CD4-positive, alpha-beta T cell (primary cell): ENCODE measurements around the gene OR3A1. TPM values are rescaled to one million over a fixed set of nuclear protein-coding genes. Genes with fewer than 3 reads are reported as not detected.

Source experiments
- ATAC-seq: fragments of 200-7000 bp; cut with Tn5 transposase; one replicate; pipeline ENCODE4 v1.10.0; 2022; ENCODE audit warnings: mild to moderate bottlenecking; ENCODE audit not compliant: poor library complexity
- CTCF ChIA-PET: fragments of 350-600 bp; sonication (Branson Sonifier 250); formaldehyde crosslinking; loops from one replicate; lab custom pipeline; 2021; ENCODE audit warnings: antibody characterized with exemption, inconsistent platforms; lab: Charles Lee
- POLR2A ChIA-PET: fragments of 350-600 bp; sonication (Branson Sonifier 250); formaldehyde crosslinking; loops from one replicate; lab custom pipeline; 2021; ENCODE audit warnings: antibody characterized with exemption, inconsistent platforms; lab: Charles Lee
- DNase-seq, 14 experiments: peaks; one replicate each; pipeline ENCODE4 v3.0.0-alpha.2; 2013 to 2020; ENCODE audit warnings: mixed read lengths in 2 of 14
- H3K27ac ChIP-seq, 2 donors: one replicate each; pipeline versions ENCODE4 v1.5.1 to v1.7.0; 2013; ENCODE audit warnings: low read length in 2 of 2, low read depth in 1 of 2, mild to moderate bottlenecking in 1 of 2
- H3K27me3 ChIP-seq, 2 experiments: 1 replicate in 1 of 2; 2 replicates in 1 of 2; pipeline versions ENCODE4 v1.6.1 to v1.7.0; 2013; ENCODE audit warnings: low read length in 2 of 2, control low read depth in 1 of 2, mild to moderate bottlenecking in 1 of 2, moderate library complexity in 1 of 2; ENCODE audit not compliant: insufficient read depth in 2 of 2, control insufficient read depth in 1 of 2
- H3K36me3 ChIP-seq: one replicate; pipeline ENCODE4 v1.6.1; 2013; ENCODE audit warnings: low read length, control low read depth; ENCODE audit not compliant: insufficient read depth
- H3K4me1 ChIP-seq: one replicate; pipeline ENCODE4 v1.6.1; 2013; ENCODE audit warnings: low read length, control low read depth; ENCODE audit not compliant: insufficient read depth
- H3K4me3 ChIP-seq: one replicate; pipeline ENCODE4 v1.5.1; 2013; ENCODE audit warnings: mild to moderate bottlenecking, low read length, moderate library complexity
- H3K9me3 ChIP-seq, 2 experiments: 1 replicate in 1 of 2; 2 replicates in 1 of 2; pipeline versions ENCODE4 v1.6.1 to v1.7.0; 2013; ENCODE audit warnings: low read length in 2 of 2, mild to moderate bottlenecking in 2 of 2, control low read depth in 1 of 2, moderate library complexity in 1 of 2; ENCODE audit not compliant: control insufficient read depth in 1 of 2, insufficient read depth in 1 of 2
- H3K27ac Mint-ChIP-seq: one replicate; pipeline ENCODE4 v1.8.0; 2020; ENCODE audit warnings: mixed read lengths
- H3K27me3 Mint-ChIP-seq: one replicate; pipeline ENCODE4 v1.8.0; 2021; ENCODE audit warnings: mixed read lengths
- H3K36me3 Mint-ChIP-seq: one replicate; pipeline ENCODE4 v1.8.0; 2021; ENCODE audit warnings: low read depth, mixed read lengths
- H3K4me1 Mint-ChIP-seq: one replicate; pipeline ENCODE4 v1.8.0; 2021; ENCODE audit warnings: low read depth, mixed read lengths
- H3K4me3 Mint-ChIP-seq: one replicate; pipeline ENCODE4 v1.8.0; 2020; ENCODE audit warnings: mild to moderate bottlenecking, mixed read lengths
- H3K9me3 Mint-ChIP-seq: one replicate; pipeline ENCODE4 v1.8.0; 2020; ENCODE audit warnings: mixed read lengths
- CTCF ChIP-seq: fragments of 200-600 bp; IDR thresholded peaks from one replicate; pipeline ENCODE4 v1.8.0; 2022; ENCODE audit warnings: antibody characterized with exemption, mild to moderate bottlenecking
- intact Hi-C, 2 experiments: fragments of 100-400 bp; cut with DNase I in 1 of 2; cut with micrococcal nuclease in 1 of 2; formaldehyde crosslinking; loops; one replicate each; pipeline versions ENCODE4 v1.15.1 to v1.9.0; 2023 to 2025; cut with DNase I, micrococcal nuclease
- total RNA-seq, 174 experiments: library from RNA in 2 of 174; stranded (reverse) in 2 of 174; gene quantifications; one replicate each; pipeline ENCODE4 v1.2.3 and lab custom pipeline; 2021 to 2026

The OR3A1 gene
- total RNA-seq, 2 experiments from 2014 or later = 0.22 to 0.41 TPM

- no peak for TF ChIP-seq CTCF
- ATAC-seq = no peak
- no peaks in the 10 kb centered on the region for H3K4me1 ChIP-seq
- Mint-ChIP-seq H3K36me3 (no peaks in the 10 kb centered on the region), H3K4me1 (no peaks in the 10 kb centered on the region), H3K9me3 (no peaks in the 10 kb centered on the region), H3K4me3 (no peak overlapping the region), H3K27me3 (no peaks in the 10 kb centered on the region), H3K27ac (no peak overlapping the region)
- intact Hi-C loops = no loop called here
- no peak for DNase-seq
- no peaks in the 10 kb centered on the region for H3K27me3 ChIP-seq
- POLR2A ChIA-PET = no interaction called here
- CTCF ChIA-PET = no interaction called here
- no peaks in the 10 kb centered on the region for H3K9me3 ChIP-seq
- no peak overlapping the region for H3K27ac ChIP-seq
- no peaks in the 10 kb centered on the region for H3K36me3 ChIP-seq
- H3K4me3 ChIP-seq = no peak overlapping the region
Measured at GRCh38 chr17:3318336-3318735, 20.2 kb upstream of the OR3A1 start.

DNA sequence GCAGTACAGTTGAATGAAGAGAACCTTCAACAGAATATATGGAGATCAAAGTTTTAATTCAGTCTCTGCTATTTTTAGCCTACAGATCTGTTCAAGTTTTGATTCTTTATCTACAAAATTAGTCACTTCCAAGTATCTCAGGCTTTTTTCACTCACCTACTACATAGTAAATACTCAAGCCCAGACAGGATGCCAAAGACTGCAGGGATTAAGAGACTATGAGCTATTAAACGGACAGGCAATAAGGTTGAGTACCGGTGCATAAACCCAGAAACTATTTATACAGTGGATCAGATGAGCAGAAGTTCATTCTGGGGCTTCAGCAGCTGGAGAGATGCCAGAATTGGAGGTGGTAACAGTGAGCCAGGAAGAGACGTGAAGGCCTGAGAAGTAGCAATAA lies 18.7 kb upstream of the OR3A1 start:
- H3K9me3 ChIP-seq = no peaks in the 10 kb centered on the region
- H3K4me3 Mint-ChIP-seq = no peak overlapping the region
- H3K4me1 ChIP-seq = no peaks in the 10 kb centered on the region
- no peak overlapping the region for H3K27ac Mint-ChIP-seq
- ATAC-seq (no peak), DNase-seq (no peak)
- no peaks in the 10 kb centered on the region for H3K36me3 Mint-ChIP-seq
- TF ChIP-seq CTCF = no peak
- H3K36me3 ChIP-seq = no peaks in the 10 kb centered on the region
- no peaks in the 10 kb centered on the region for H3K27me3 Mint-ChIP-seq
- CTCF ChIA-PET = no interaction called here
- POLR2A ChIA-PET = no interaction called here
- no peaks in the 10 kb centered on the region for H3K27me3 ChIP-seq
- intact Hi-C loops = no loop called here
- H3K4me1 Mint-ChIP-seq = no peaks in the 10 kb centered on the region
- no peaks in the 10 kb centered on the region for H3K9me3 Mint-ChIP-seq
- no peak overlapping the region for H3K27ac ChIP-seq
- no peak overlapping the region for H3K4me3 ChIP-seq

DNA sequence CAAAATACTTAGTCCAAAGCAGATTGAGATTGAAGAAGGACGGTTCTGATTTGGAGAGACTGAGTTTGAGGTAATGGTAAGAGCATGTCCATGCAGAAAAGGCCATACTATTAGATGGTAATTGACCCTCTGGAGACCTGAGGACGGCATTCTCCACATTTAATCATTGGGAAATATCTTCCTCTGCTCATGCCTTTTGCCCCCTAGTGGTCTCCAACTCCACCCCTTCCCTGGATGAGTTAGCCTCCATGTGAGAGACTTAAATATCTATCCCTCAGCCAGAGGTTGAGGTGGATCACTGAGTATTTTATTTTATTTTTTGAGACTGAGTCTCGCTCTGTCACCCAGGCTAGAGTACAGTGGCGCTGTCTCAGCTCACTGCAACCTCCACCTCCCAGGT lies 10.4 kb upstream of the OR3A1 start:
- intact Hi-C loops = no loop called here
- CTCF ChIA-PET = no interaction called here
- peaks cover 0 to 6% of the 10 kb centered on the region in 2 experiments for H3K27me3 ChIP-seq

More for the DNA sequence above, 10.4 kb upstream of the OR3A1 start:
- Histone ChIP-seq H3K9me3 (no peaks in the 10 kb centered on the region), H3K36me3 (no peaks in the 10 kb centered on the region), H3K4me1 (no peaks in the 10 kb centered on the region), H3K4me3 (no peak overlapping the region), H3K27ac (no peak overlapping the region)
- POLR2A ChIA-PET = no interaction called here
- H3K36me3 Mint-ChIP-seq = no peaks in the 10 kb centered on the region
- no peak overlapping the region for H3K4me3 Mint-ChIP-seq
- no peaks in the 10 kb centered on the region for H3K4me1 Mint-ChIP-seq
- H3K27ac Mint-ChIP-seq = no peak overlapping the region
- DNase-seq (no peak), ATAC-seq (no peak)
- H3K9me3 Mint-ChIP-seq = no peaks in the 10 kb centered on the region
- H3K27me3 Mint-ChIP-seq = peaks cover 11% of the 10 kb centered on the region
- TF ChIP-seq CTCF = no peak
